ENCODE results near the gene PIGP.
"Not testable (repeated sequence)": the region's sequence is repeated elsewhere in the genome, so short reads cannot be mapped to it uniquely, and the experiment has no call there.

The PIGP gene

GRCh38 chr21:37044643-37045042 lies 28.2 kb downstream of the PIGP start:
- no peak overlapping the region for H3K4me3 ChIP-seq (ENCODE audit: low read depth, low read length)
- no peak for DNase-seq (ENCODE audit: low read depth)
- TF ChIP-seq CTCF (IDR thresholded peaks at IDR 0.05; ENCODE audit: control insufficient read depth, extremely low read depth, insufficient read depth) = no peak

- no peak for DNase-seq (ENCODE audit: low read depth)
- no peak for TF ChIP-seq CTCF (IDR thresholded peaks at IDR 0.05; ENCODE audit: control insufficient read depth, extremely low read depth, insufficient read depth)
- no peak overlapping the region for H3K4me3 ChIP-seq (ENCODE audit: low read depth, low read length)
Observed at GRCh38 chr21:37043818-37044217, 29.1 kb downstream of the PIGP start.

GRCh38 chr21:37041706-37042271 lies 31.1 kb downstream of the PIGP start:
- TF ChIP-seq CTCF (IDR thresholded peaks at IDR 0.05; ENCODE audit: control insufficient read depth, extremely low read depth, insufficient read depth) = no peak
- no peak for DNase-seq (ENCODE audit: low read depth)

GRCh38 chr21:37040212-37040611 lies 32.7 kb downstream of the PIGP start:
- H3K4me3 ChIP-seq (ENCODE audit: low read depth, low read length) = no peak overlapping the region
- TF ChIP-seq CTCF (IDR thresholded peaks at IDR 0.05; ENCODE audit: control insufficient read depth, extremely low read depth, insufficient read depth) = no peak
- no peak for DNase-seq (ENCODE audit: low read depth)

More at GRCh38 chr21:37041706-37042271, 31.1 kb downstream of the PIGP start:
- H3K4me3 ChIP-seq (ENCODE audit: low read depth, low read length) = no peak overlapping the region

- H3K4me3 ChIP-seq (ENCODE audit: low read depth, low read length) = no peak overlapping the region
- no peak for DNase-seq (ENCODE audit: low read depth)
- no peak for TF ChIP-seq CTCF (IDR thresholded peaks at IDR 0.05; ENCODE audit: control insufficient read depth, extremely low read depth, insufficient read depth)
Observed at GRCh38 chr21:37039411-37040075, 33.3 kb downstream of the PIGP start.

- no peak for TF ChIP-seq CTCF (IDR thresholded peaks at IDR 0.05; ENCODE audit: control insufficient read depth, extremely low read depth, insufficient read depth)
- no peak overlapping the region for H3K4me3 ChIP-seq (ENCODE audit: low read depth, low read length)
- DNase-seq (ENCODE audit: low read depth) = peak; percentile 28
Observed at GRCh38 chr21:37036177-37036576, 36.7 kb downstream of the PIGP start.

GRCh38 chr21:37034394-37034793 lies 38.5 kb downstream of the PIGP start:
- H3K4me3 ChIP-seq (ENCODE audit: low read depth, low read length); DNase-seq (ENCODE audit: low read depth): not testable (repeated sequence)
